Body of pancreas (tissue), 4 donors: Measurements from ENCODE around the gene SLC8A2. TPM values are rescaled to one million over a fixed set of nuclear protein-coding genes. Genes with fewer than 3 reads are reported as not detected.
"Not testable (repeated sequence)": the region's sequence is repeated elsewhere in the genome, so short reads cannot be mapped to it uniquely, and the experiment has no call there.

ENCODE experiments used
- ATAC-seq: fragments of 150-250 bp; one replicate; pipeline ENCODE4 v1.9.1; 2016
- DNase-seq, 4 donors: peaks; one replicate each; pipeline ENCODE4 v3.0.0-alpha.2; 2019
- H3K27ac ChIP-seq, 4 donors: fragments of 200-600 bp; sonication (generic); 1 replicate in 3 of 4; 2 replicates in 1 of 4; pipeline versions ENCODE4 v1.5.1 to v1.6.1; 2016 to 2019; ENCODE audit warnings: mild to moderate bottlenecking in 1 of 4, mixed read lengths in 1 of 4, moderate library complexity in 1 of 4
- H3K27me3 ChIP-seq, 2 donors: fragments of 200-600 bp; sonication (generic); one replicate each; pipeline ENCODE4 v1.6.0; 2016; ENCODE audit warnings: mild to moderate bottlenecking in 1 of 2
- H3K36me3 ChIP-seq, 2 donors: fragments of 200-600 bp; sonication (generic); replicated peaks in 1 of 2; 2 replicates each; pipeline ENCODE4 v1.5.1; 2016; ENCODE audit warnings: low read depth in 2 of 2; ENCODE audit not compliant: insufficient read depth in 1 of 2
- H3K4me1 ChIP-seq: fragments of 200-600 bp; sonication (generic); one replicate; pipeline ENCODE4 v1.6.0; 2016
- H3K4me3 ChIP-seq, 2 donors: fragments of 200-600 bp; sonication (generic); 1 replicate in 1 of 2; 2 replicates in 1 of 2; pipeline ENCODE4 v1.5.1; 2016 to 2019
- H3K9me3 ChIP-seq, 3 donors: fragments of 200-600 bp; sonication (generic); 1 replicate in 2 of 3; 2 replicates in 1 of 3; pipeline ENCODE4 v1.5.1; 2016
- POLR2A ChIP-seq, 3 donors: fragments of 450-650 bp; IDR thresholded peaks; one replicate each; pipeline ENCODE4 v1.6.1; 2016; ENCODE audit warnings: antibody characterized with exemption in 3 of 3, mild to moderate bottlenecking in 2 of 3
- WGBS, 2 donors: methylation state at CpG; one replicate each; pipeline ENCODE4 v1.1.5; 2017; 5-methylcytosine and 5-hydroxymethylcytosine counted together
- intact Hi-C: fragments of 100-400 bp; cut with DNase I; formaldehyde crosslinking; loops from one replicate; pipeline ENCODE4 v1.15.1; 2023
- total RNA-seq, 2 donors: library from RNA; depleted of rRNA; stranded (reverse); fragments of >200 nt; gene quantifications; one replicate each; pipeline ENCODE4 v1.1.0, GENCODE V29; 2016
- TF ChIP-seq, protein P1 (sequence below), 7 experiments: fragments of 450-650 bp in 4 of 7; fragments of 200-600 bp in 3 of 7; sonication (generic) in 3 of 7; IDR thresholded peaks; one replicate each; pipeline ENCODE4 v1.5.1; 2016 to 2019; ENCODE audit warnings: antibody characterized with exemption in 7 of 7

Gene SLC8A2
- total RNA-seq, 2 donors from 2014 or later, result 8.0 to 31.6 TPM

DNA sequence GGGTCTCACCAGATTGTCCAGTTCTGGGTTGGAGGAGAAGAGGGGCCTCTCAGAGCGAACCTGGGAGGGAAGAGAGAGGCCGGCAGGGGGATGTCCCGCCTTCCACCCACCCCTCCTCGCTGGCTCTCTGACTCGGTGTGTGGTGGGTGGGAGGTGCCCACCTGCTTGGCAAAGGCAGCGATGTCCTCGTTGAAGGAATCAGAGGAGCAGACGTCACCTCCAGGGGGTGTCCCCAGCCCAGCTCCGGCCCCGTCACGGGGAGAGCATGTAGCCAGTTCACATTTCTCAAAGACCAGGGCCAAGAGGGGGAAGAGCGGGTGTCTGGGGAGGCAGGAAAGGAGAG is 55.1 kb downstream of the SLC8A2 start:
- no peaks in the 10 kb centered on the region for H3K9me3 ChIP-seq
- 16 to 24% methylated on average over 6 to 12 of the region's 12 CpGs for WGBS, 2 donors
- H3K4me1 ChIP-seq, result no peaks in the 10 kb centered on the region
- ATAC-seq, result no peak
- intact Hi-C loops, result no loop called here
- no peak overlapping the region for H3K27ac ChIP-seq
- H3K4me3 ChIP-seq, result no peak overlapping the region
- H3K27me3 ChIP-seq, result peaks cover 0 to 33% of the 10 kb centered on the region in 2 donors
- H3K36me3 ChIP-seq, result no peaks in the 10 kb centered on the region
- TF ChIP-seq POLR2A (IDR thresholded peaks at IDR 0.05), result no peak
- TF ChIP-seq, protein P1, sequence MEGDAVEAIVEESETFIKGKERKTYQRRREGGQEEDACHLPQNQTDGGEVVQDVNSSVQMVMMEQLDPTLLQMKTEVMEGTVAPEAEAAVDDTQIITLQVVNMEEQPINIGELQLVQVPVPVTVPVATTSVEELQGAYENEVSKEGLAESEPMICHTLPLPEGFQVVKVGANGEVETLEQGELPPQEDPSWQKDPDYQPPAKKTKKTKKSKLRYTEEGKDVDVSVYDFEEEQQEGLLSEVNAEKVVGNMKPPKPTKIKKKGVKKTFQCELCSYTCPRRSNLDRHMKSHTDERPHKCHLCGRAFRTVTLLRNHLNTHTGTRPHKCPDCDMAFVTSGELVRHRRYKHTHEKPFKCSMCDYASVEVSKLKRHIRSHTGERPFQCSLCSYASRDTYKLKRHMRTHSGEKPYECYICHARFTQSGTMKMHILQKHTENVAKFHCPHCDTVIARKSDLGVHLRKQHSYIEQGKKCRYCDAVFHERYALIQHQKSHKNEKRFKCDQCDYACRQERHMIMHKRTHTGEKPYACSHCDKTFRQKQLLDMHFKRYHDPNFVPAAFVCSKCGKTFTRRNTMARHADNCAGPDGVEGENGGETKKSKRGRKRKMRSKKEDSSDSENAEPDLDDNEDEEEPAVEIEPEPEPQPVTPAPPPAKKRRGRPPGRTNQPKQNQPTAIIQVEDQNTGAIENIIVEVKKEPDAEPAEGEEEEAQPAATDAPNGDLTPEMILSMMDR (IDR thresholded peaks at IDR 0.05), result no peak
- DNase-seq, result no peak

GRCh38 chr19:47415953-47416642 is 55.6 kb downstream of the SLC8A2 start:
- TF ChIP-seq POLR2A (IDR thresholded peaks at IDR 0.05), result no peak
- TF ChIP-seq, protein P1 (IDR thresholded peaks at IDR 0.05), result no peak
- Histone ChIP-seq H3K36me3 (no peaks in the 10 kb centered on the region), H3K27ac (no peak overlapping the region), H3K4me3 (no peak overlapping the region), H3K27me3 (peaks cover 0 to 28% of the 10 kb centered on the region in 2 donors), H3K9me3 (no peaks in the 10 kb centered on the region), H3K4me1 (no peaks in the 10 kb centered on the region)
- intact Hi-C loops, result no loop called here
- no peak for DNase-seq
- 73 to 77% methylated on average over 21 of the region's 21 CpGs for WGBS, 2 donors
- ATAC-seq, result no peak

GRCh38 chr19:47414469-47414868 is 57.2 kb downstream of the SLC8A2 start:
- no peak for ATAC-seq
- H3K9me3 ChIP-seq, result no peaks in the 10 kb centered on the region

GRCh38 chr19:47413941-47414340 is 57.8 kb downstream of the SLC8A2 start:
- Histone ChIP-seq H3K9me3 (no peaks in the 10 kb centered on the region), H3K4me3 (no peak overlapping the region), H3K27me3 (peaks cover 0 to 12% of the 10 kb centered on the region in 2 donors), H3K4me1 (no peaks in the 10 kb centered on the region), H3K27ac (no peak overlapping the region), H3K36me3 (no peaks in the 10 kb centered on the region)
- WGBS, 2 donors, result 79 to 88% methylated on average over 13 to 14 of the region's 16 CpGs
- ATAC-seq, result no peak
- TF ChIP-seq, protein P1 (IDR thresholded peaks at IDR 0.05), result no peak
- no peak for DNase-seq
- intact Hi-C loops, result no loop called here

More at GRCh38 chr19:47414469-47414868, 57.2 kb downstream of the SLC8A2 start:
- TF ChIP-seq POLR2A (IDR thresholded peaks at IDR 0.05), result no peak
- TF ChIP-seq, protein P1 (IDR thresholded peaks at IDR 0.05), result peak in 2 of 7 experiments; percentile 4 to 13
- DNase-seq, result peak in 2 of 4 donors; percentile 25 to 28
- no peaks in the 10 kb centered on the region for H3K36me3 ChIP-seq
- peaks cover 0 to 14% of the 10 kb centered on the region in 2 donors for H3K27me3 ChIP-seq
- H3K4me1 ChIP-seq, result no peaks in the 10 kb centered on the region
- WGBS, 2 donors, result 45 to 70% methylated on average over 2 to 13 of the region's 21 CpGs
- intact Hi-C loops, result no loop called here
- H3K4me3 ChIP-seq, result no peak overlapping the region
- no peak overlapping the region for H3K27ac ChIP-seq

DNA sequence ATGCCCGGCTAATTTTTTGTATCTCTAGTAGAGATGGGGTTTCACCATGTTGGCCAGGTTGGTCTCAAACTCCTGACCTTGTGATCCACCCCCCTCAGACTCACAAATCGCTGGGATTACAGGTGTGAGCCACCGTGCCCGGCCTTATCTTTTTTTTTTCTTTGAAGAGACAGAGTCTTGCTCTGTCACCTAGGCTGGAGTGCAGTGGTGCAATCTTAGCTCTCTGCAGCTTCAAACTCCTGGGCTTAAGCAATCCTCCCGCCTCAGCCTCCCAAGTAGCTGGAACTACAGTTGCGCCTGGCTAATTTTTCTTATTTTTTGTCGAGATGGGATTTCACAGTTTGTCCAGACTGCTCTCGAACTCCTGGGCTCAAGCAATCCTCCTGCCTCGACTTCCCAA is 60.0 kb downstream of the SLC8A2 start:
- H3K27me3 ChIP-seq, ATAC-seq, H3K4me1 ChIP-seq, DNase-seq, H3K9me3 ChIP-seq, H3K4me3 ChIP-seq, H3K27ac ChIP-seq, intact Hi-C loops, H3K36me3 ChIP-seq: not testable (repeated sequence)
- 52 to 60% methylated on average over 9 of the region's 9 CpGs for WGBS, 2 donors
